Measurements from ENCODE around the gene TUFM.

DNA sequence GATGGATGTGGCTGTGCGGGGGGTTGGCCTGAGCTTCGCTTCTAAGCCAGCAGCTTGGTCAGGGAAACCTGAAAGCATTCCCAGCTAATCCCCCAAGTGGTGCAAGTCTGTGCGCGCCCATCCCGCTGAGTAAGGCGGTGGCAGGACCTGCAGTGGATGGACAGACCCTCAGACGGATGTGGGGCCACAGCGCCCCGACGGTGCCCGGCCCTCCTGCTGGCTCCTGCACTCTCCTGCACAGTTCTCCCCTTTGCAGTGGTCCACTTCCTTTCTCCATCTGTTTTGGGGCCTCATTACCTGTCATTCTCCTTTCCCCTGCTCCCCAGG, 34.4 kb upstream of the TUFM start:
- TF ChIP-seq SMAD4 (CRISPR knock-in tag; IDR thresholded peaks at IDR 0.05) (no peak), NR3C1 (CRISPR knock-in tag; conservative IDR thresholded peaks at IDR 0.05; ENCODE audit: low read depth) (no peak), FOXP1 (CRISPR knock-in tag; IDR thresholded peaks at IDR 0.05; ENCODE audit: borderline replicate concordance) (no peak), CREB1 (CRISPR knock-in tag; IDR thresholded peaks at IDR 0.05) (no peak)
- TF ChIP-seq, protein P1, sequence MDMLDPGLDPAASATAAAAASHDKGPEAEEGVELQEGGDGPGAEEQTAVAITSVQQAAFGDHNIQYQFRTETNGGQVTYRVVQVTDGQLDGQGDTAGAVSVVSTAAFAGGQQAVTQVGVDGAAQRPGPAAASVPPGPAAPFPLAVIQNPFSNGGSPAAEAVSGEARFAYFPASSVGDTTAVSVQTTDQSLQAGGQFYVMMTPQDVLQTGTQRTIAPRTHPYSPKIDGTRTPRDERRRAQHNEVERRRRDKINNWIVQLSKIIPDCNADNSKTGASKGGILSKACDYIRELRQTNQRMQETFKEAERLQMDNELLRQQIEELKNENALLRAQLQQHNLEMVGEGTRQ (CRISPR knock-in tag; IDR thresholded peaks at IDR 0.05) = no peak
- TF ChIP-seq, protein P2, sequence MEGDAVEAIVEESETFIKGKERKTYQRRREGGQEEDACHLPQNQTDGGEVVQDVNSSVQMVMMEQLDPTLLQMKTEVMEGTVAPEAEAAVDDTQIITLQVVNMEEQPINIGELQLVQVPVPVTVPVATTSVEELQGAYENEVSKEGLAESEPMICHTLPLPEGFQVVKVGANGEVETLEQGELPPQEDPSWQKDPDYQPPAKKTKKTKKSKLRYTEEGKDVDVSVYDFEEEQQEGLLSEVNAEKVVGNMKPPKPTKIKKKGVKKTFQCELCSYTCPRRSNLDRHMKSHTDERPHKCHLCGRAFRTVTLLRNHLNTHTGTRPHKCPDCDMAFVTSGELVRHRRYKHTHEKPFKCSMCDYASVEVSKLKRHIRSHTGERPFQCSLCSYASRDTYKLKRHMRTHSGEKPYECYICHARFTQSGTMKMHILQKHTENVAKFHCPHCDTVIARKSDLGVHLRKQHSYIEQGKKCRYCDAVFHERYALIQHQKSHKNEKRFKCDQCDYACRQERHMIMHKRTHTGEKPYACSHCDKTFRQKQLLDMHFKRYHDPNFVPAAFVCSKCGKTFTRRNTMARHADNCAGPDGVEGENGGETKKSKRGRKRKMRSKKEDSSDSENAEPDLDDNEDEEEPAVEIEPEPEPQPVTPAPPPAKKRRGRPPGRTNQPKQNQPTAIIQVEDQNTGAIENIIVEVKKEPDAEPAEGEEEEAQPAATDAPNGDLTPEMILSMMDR (IDR thresholded peaks at IDR 0.05) = no peak
- TF ChIP-seq, protein P3, sequence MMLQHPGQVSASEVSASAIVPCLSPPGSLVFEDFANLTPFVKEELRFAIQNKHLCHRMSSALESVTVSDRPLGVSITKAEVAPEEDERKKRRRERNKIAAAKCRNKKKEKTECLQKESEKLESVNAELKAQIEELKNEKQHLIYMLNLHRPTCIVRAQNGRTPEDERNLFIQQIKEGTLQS (CRISPR knock-in tag; conservative IDR thresholded peaks at IDR 0.05) = no peak
- TF ChIP-seq, protein P4, sequence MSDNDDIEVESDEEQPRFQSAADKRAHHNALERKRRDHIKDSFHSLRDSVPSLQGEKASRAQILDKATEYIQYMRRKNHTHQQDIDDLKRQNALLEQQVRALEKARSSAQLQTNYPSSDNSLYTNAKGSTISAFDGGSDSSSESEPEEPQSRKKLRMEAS (CRISPR knock-in tag; IDR thresholded peaks at IDR 0.05) = no peak

Data from WTC11 (cell line).